Upper lobe of left lung (tissue), 4 donors: ENCODE measurements around the gene CHST11.

ENCODE experiments used
- CTCF ChIP-seq, 6 experiments: fragments of 450-650 bp in 4 of 6; fragments of 200-600 bp in 2 of 6; sonication (generic) in 2 of 6; IDR thresholded peaks; one replicate each; pipeline ENCODE4 v1.5.1; 2016 to 2019; ENCODE audit warnings: antibody characterized with exemption in 6 of 6
- EP300 ChIP-seq, 4 donors: sonication (generic); formaldehyde crosslinking; IDR thresholded peaks; one replicate each; pipeline ENCODE4 v1.5.1; 2017; ENCODE audit warnings: antibody characterized with exemption in 4 of 4, control low read depth in 2 of 4
- POLR2A ChIP-seq, 4 donors: fragments of 450-650 bp; IDR thresholded peaks; one replicate each; pipeline ENCODE4 v1.5.1; 2016 to 2017; ENCODE audit warnings: antibody characterized with exemption in 4 of 4, mild to moderate bottlenecking in 2 of 4
- POLR2AphosphoS5 ChIP-seq, 2 donors: sonication (generic); formaldehyde crosslinking; IDR thresholded peaks; one replicate each; pipeline ENCODE4 v1.5.1; 2017; ENCODE audit warnings: antibody characterized with exemption in 2 of 2

GRCh38 chr12:104671409-104672095 is 214.8 kb downstream of the CHST11 start:
- TF ChIP-seq CTCF (IDR thresholded peaks at IDR 0.05) (peak in 2 of 6 experiments; percentile 6 to 9), POLR2AphosphoS5 (IDR thresholded peaks at IDR 0.05) (peak; percentile 94 to 99), POLR2A (IDR thresholded peaks at IDR 0.05) (peak in 1 of 4 donors; percentile 13), EP300 (IDR thresholded peaks at IDR 0.05) (peak in 3 of 4 donors; percentile 71 to 99 (median 96))
